Mesothelial cell of epicardium (in vitro differentiated cells): ENCODE data around the gene APBB1. TPM values are rescaled to one million over a fixed set of nuclear protein-coding genes. Genes with fewer than 3 reads are reported as not detected.

Source experiments
- DNase-seq, 2 experiments: peaks; one replicate each; pipeline ENCODE4 v3.0.0; 2021; ENCODE audit warnings: low spot score in 2 of 2; ENCODE audit not compliant: unreplicated experiment in 2 of 2
- H3K27ac Mint-ChIP-seq: 2 replicates; pipeline ENCODE4 v1.8.0; 2021; ENCODE audit warnings: mixed read lengths
- H3K27me3 Mint-ChIP-seq: 2 replicates; pipeline ENCODE4 v1.8.0; 2021; ENCODE audit warnings: low read depth, mixed read lengths
- H3K36me3 Mint-ChIP-seq: 2 replicates; pipeline ENCODE4 v1.8.0; 2021; ENCODE audit warnings: mixed read lengths
- H3K4me1 Mint-ChIP-seq: 2 replicates; pipeline ENCODE4 v1.8.0; 2021; ENCODE audit warnings: mixed read lengths
- H3K4me3 Mint-ChIP-seq: 2 replicates; pipeline ENCODE4 v1.8.0; 2021; ENCODE audit warnings: mild to moderate bottlenecking, moderate library complexity, mixed read lengths
- H3K9me3 Mint-ChIP-seq: 2 replicates; pipeline ENCODE4 v1.8.0; 2021; ENCODE audit warnings: mixed read lengths
- total RNA-seq: library from RNA; stranded (reverse); gene quantifications from 3 replicates; pipeline ENCODE4 v1.2.1, GENCODE V29; 2021
- TF ChIP-seq, protein P1 (sequence below): fragments of 200-600 bp; sonication (generic); IDR thresholded peaks from one replicate; pipeline ENCODE4 v1.5.0; 2021; ENCODE audit warnings: antibody characterized with exemption; ENCODE audit not compliant: unreplicated experiment

The APBB1 gene
- total RNA-seq, 1 donor from 2014 or later = 62.4 TPM

GRCh38 chr11:6410695-6411430, 8.0 kb downstream of the APBB1 start:
- H3K4me1 Mint-ChIP-seq = no peaks in the 10 kb centered on the region
- no peak overlapping the region for H3K4me3 Mint-ChIP-seq
- H3K9me3 Mint-ChIP-seq = no peaks in the 10 kb centered on the region
- TF ChIP-seq, protein P1, sequence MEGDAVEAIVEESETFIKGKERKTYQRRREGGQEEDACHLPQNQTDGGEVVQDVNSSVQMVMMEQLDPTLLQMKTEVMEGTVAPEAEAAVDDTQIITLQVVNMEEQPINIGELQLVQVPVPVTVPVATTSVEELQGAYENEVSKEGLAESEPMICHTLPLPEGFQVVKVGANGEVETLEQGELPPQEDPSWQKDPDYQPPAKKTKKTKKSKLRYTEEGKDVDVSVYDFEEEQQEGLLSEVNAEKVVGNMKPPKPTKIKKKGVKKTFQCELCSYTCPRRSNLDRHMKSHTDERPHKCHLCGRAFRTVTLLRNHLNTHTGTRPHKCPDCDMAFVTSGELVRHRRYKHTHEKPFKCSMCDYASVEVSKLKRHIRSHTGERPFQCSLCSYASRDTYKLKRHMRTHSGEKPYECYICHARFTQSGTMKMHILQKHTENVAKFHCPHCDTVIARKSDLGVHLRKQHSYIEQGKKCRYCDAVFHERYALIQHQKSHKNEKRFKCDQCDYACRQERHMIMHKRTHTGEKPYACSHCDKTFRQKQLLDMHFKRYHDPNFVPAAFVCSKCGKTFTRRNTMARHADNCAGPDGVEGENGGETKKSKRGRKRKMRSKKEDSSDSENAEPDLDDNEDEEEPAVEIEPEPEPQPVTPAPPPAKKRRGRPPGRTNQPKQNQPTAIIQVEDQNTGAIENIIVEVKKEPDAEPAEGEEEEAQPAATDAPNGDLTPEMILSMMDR = no peak
- H3K27me3 Mint-ChIP-seq = no peaks in the 10 kb centered on the region
- peaks cover 8% of the 10 kb centered on the region for H3K36me3 Mint-ChIP-seq
- DNase-seq = no peak
- H3K27ac Mint-ChIP-seq = no peak overlapping the region

- Mint-ChIP-seq H3K27ac (no peak overlapping the region), H3K9me3 (no peaks in the 10 kb centered on the region), H3K4me1 (no peaks in the 10 kb centered on the region), H3K27me3 (no peaks in the 10 kb centered on the region), H3K4me3 (no peak overlapping the region), H3K36me3 (peaks cover 8% of the 10 kb centered on the region)
- TF ChIP-seq, protein P1 = no peak
- no peak for DNase-seq
These were observed 12.5 kb downstream of the APBB1 start for GRCh38 chr11:6406370-6406769.

DNA sequence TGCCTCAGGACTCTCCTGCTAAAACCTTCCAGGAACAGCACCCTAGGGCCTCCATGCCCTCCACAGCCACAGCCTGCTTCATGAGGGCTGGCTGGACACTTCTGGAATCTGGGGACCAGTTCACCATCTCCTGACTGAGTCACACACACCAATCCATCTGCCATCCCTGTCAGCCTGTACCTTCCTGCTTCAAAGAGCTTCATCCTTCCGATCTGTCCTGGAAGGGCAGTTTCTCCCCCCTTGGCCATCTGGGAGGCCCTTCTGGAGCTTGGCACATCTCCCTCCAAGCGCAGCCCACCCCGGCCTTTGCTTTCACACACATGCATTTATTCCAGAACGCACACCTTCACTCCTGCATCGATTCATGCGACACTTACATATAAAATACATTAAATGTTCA, 13.0 kb downstream of the APBB1 start:
- H3K4me3 Mint-ChIP-seq = no peak overlapping the region
- no peak overlapping the region for H3K27ac Mint-ChIP-seq
- TF ChIP-seq, protein P1 = no peak
- DNase-seq = no peak
- no peaks in the 10 kb centered on the region for H3K27me3 Mint-ChIP-seq
- H3K36me3 Mint-ChIP-seq = peaks cover 8% of the 10 kb centered on the region
- no peaks in the 10 kb centered on the region for H3K4me1 Mint-ChIP-seq
- no peaks in the 10 kb centered on the region for H3K9me3 Mint-ChIP-seq

DNA sequence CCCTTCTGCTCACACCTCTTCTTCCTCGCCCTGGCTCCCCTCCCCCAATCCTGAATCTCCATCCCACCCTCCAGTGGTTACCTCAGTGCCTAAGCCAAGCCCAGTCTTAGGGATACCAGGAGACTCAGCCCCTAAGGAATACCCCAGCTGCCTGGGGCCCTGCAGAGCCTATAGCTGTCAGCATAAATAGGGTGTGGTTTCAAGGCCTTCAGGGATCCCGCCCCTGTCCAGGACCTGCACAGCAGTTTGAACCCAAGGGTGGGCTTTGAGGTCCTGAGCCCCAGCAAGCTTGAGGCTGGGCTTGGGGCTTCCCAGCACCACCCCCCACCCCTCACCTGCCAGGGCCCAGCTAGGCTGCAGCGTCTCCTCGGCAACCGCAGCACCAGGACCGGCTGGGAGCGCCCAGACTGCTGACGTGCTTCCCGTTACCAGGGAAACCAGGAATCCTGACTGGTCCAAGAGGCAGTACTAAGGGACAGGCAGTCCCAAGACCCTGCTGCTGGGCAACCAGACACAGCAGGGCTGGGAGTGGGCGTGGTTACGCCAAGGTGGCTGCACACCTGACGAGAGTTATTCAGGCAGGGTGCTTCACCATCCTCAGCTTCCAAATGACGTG, 13.7 kb downstream of the APBB1 start:
- H3K36me3 Mint-ChIP-seq = peaks cover 8% of the 10 kb centered on the region
- no peaks in the 10 kb centered on the region for H3K9me3 Mint-ChIP-seq
- no peaks in the 10 kb centered on the region for H3K4me1 Mint-ChIP-seq
- H3K4me3 Mint-ChIP-seq = no peak overlapping the region
- no peaks in the 10 kb centered on the region for H3K27me3 Mint-ChIP-seq
- TF ChIP-seq, protein P1 = no peak
- H3K27ac Mint-ChIP-seq = no peak overlapping the region
- no peak for DNase-seq

GRCh38 chr11:6404342-6405051, 14.4 kb downstream of the APBB1 start:
- Mint-ChIP-seq H3K9me3 (no peaks in the 10 kb centered on the region), H3K27me3 (no peaks in the 10 kb centered on the region), H3K27ac (no peak overlapping the region), H3K36me3 (peaks cover 9% of the 10 kb centered on the region), H3K4me3 (no peak overlapping the region), H3K4me1 (no peaks in the 10 kb centered on the region)
- DNase-seq = no peak
- TF ChIP-seq, protein P1 = no peak
